Thymus (tissue), 11 donors: ENCODE results near the gene FHIT. TPM values are rescaled to one million over a fixed set of nuclear protein-coding genes. Genes with fewer than 3 reads are reported as not detected.
A peak's percentile ranks its signal among the peaks of the same experiment; 100 is the strongest.

Source experiments
- DNase-seq, 9 donors: peaks; one replicate each; pipeline ENCODE4 v3.0.0-alpha.2; 2013; ENCODE audit warnings: low spot score in 9 of 9, low read depth in 6 of 9, missing footprints in 1 of 9
- H3K27ac ChIP-seq, 2 donors: one replicate each; pipeline ENCODE4 v1.5.1; 2013; ENCODE audit warnings: control low read depth in 1 of 2, low read depth in 1 of 2, low read length in 1 of 2, mild to moderate bottlenecking in 1 of 2, moderate library complexity in 1 of 2
- H3K27me3 ChIP-seq, 2 donors: one replicate each; pipeline ENCODE4 v1.5.1; 2013; ENCODE audit warnings: low read length in 1 of 2; ENCODE audit not compliant: control insufficient read depth in 2 of 2, insufficient read depth in 1 of 2
- H3K36me3 ChIP-seq, 2 donors: one replicate each; pipeline ENCODE4 v1.5.1; 2013; ENCODE audit warnings: low read length in 1 of 2, mild to moderate bottlenecking in 1 of 2, moderate library complexity in 1 of 2; ENCODE audit not compliant: control insufficient read depth in 2 of 2, insufficient read depth in 2 of 2
- H3K4me1 ChIP-seq, 2 donors: one replicate each; pipeline ENCODE4 v1.5.1; 2013; ENCODE audit warnings: low read length in 2 of 2; ENCODE audit not compliant: control insufficient read depth in 2 of 2, insufficient read depth in 2 of 2
- H3K4me3 ChIP-seq, 2 donors: one replicate each; pipeline ENCODE4 v1.5.1; 2013; ENCODE audit warnings: low read length in 2 of 2, control low read depth in 1 of 2, mild to moderate bottlenecking in 1 of 2
- H3K9me3 ChIP-seq, 2 donors: one replicate each; pipeline ENCODE4 v1.5.1; 2013; ENCODE audit warnings: low read length in 1 of 2, mild to moderate bottlenecking in 1 of 2; ENCODE audit not compliant: control insufficient read depth in 2 of 2, insufficient read depth in 1 of 2
- WGBS: extraction: QIAGEN DNeasy Blood & Tissue Kit; methylation state at CpG from one replicate; pipeline ENCODE4 v1.1.7; 2013; 5-methylcytosine and 5-hydroxymethylcytosine counted together
- polyA plus RNA-seq: library from polyadenylated mRNA; stranded (reverse); fragments of 200-250 nt; gene quantifications from one replicate; pipeline ENCODE4 v1.2.3, GENCODE V29; 2013
- total RNA-seq: library from RNA; stranded (reverse); fragments of 120-200 nt; gene quantifications from one replicate; pipeline ENCODE4 v1.2.4, GENCODE V29; 2013
- donor health status: healthy.

FHIT gene
- total and polyA plus RNA-seq, 2 donors: 9.2 to 13.2 TPM

GRCh38 chr3:60199306-60199705 is 1051.9 kb downstream of the FHIT start:
- DNase-seq: no peak
- H3K4me1 ChIP-seq: peaks cover 0 to 2% of the 10 kb centered on the region in 2 donors
- no peaks in the 10 kb centered on the region for H3K36me3 ChIP-seq
- H3K27me3 ChIP-seq: no peaks in the 10 kb centered on the region
- WGBS: 0% methylated on average over 1 of the region's 1 CpG
- H3K27ac ChIP-seq: no peak overlapping the region
- no peak overlapping the region for H3K4me3 ChIP-seq
- H3K9me3 ChIP-seq: no peaks in the 10 kb centered on the region

GRCh38 chr3:60198179-60198720 is 1053.0 kb downstream of the FHIT start:
- H3K4me3 ChIP-seq: no peak overlapping the region
- no peaks in the 10 kb centered on the region for H3K27me3 ChIP-seq
- 96% methylated on average over 5 of the region's 5 CpGs for WGBS
- peaks cover 0 to 2% of the 10 kb centered on the region in 2 donors for H3K4me1 ChIP-seq
- no peak overlapping the region for H3K27ac ChIP-seq
- DNase-seq: no peak
- H3K9me3 ChIP-seq: no peaks in the 10 kb centered on the region
- H3K36me3 ChIP-seq: no peaks in the 10 kb centered on the region

GRCh38 chr3:60192297-60193114 is 1058.7 kb downstream of the FHIT start:
- H3K4me1 ChIP-seq: peaks cover 4 to 5% of the 10 kb centered on the region in 2 donors
- no peaks in the 10 kb centered on the region for H3K9me3 ChIP-seq
- H3K36me3 ChIP-seq: no peaks in the 10 kb centered on the region
- H3K4me3 ChIP-seq: no peak overlapping the region
- H3K27me3 ChIP-seq: no peaks in the 10 kb centered on the region
- WGBS: 83% methylated on average over 7 of the region's 7 CpGs
- DNase-seq: no peak
- H3K27ac ChIP-seq: no peak overlapping the region

- H3K36me3 ChIP-seq: no peaks in the 10 kb centered on the region
- no peak overlapping the region for H3K4me3 ChIP-seq
- DNase-seq: peak in 1 of 9 donors; percentile 20
- no peak overlapping the region for H3K27ac ChIP-seq
- no peaks in the 10 kb centered on the region for H3K27me3 ChIP-seq
- 81% methylated on average over 2 of the region's 2 CpGs for WGBS
- no peaks in the 10 kb centered on the region for H3K9me3 ChIP-seq
- peaks cover 4 to 5% of the 10 kb centered on the region in 2 donors for H3K4me1 ChIP-seq
Measured at GRCh38 chr3:60190073-60190472, 1061.2 kb downstream of the FHIT start.

GRCh38 chr3:60189304-60189703 is 1061.9 kb downstream of the FHIT start:
- Histone ChIP-seq H3K36me3 (no peaks in the 10 kb centered on the region), H3K4me3 (no peak overlapping the region), H3K4me1 (peaks cover 4 to 5% of the 10 kb centered on the region in 2 donors), H3K9me3 (no peaks in the 10 kb centered on the region), H3K27ac (no peak overlapping the region), H3K27me3 (no peaks in the 10 kb centered on the region)
- WGBS: 93% methylated on average over 3 of the region's 3 CpGs
- DNase-seq: peak in 1 of 9 donors; percentile 25

GRCh38 chr3:60188803-60189202 is 1062.4 kb downstream of the FHIT start:
- Histone ChIP-seq H3K4me1 (peaks cover 4 to 5% of the 10 kb centered on the region in 2 donors), H3K9me3 (no peaks in the 10 kb centered on the region), H3K27ac (peak overlapping the region in 1 of 2 donors; percentile 57), H3K27me3 (no peaks in the 10 kb centered on the region), H3K36me3 (no peaks in the 10 kb centered on the region), H3K4me3 (no peak overlapping the region)
- DNase-seq: peak in 4 of 9 donors; percentile 3 to 37 (median 8)
- 63% methylated on average over 2 of the region's 2 CpGs for WGBS

GRCh38 chr3:60187343-60187742 is 1063.9 kb downstream of the FHIT start:
- no peak overlapping the region for H3K4me3 ChIP-seq
- 98% methylated on average over 4 of the region's 4 CpGs for WGBS
- no peak for DNase-seq
- H3K27ac ChIP-seq: no peak overlapping the region
- H3K9me3 ChIP-seq: no peaks in the 10 kb centered on the region
- no peaks in the 10 kb centered on the region for H3K27me3 ChIP-seq
- H3K4me1 ChIP-seq: peaks cover 4 to 5% of the 10 kb centered on the region in 2 donors
- no peaks in the 10 kb centered on the region for H3K36me3 ChIP-seq

- H3K9me3 ChIP-seq: no peaks in the 10 kb centered on the region
- WGBS: 94% methylated on average over 4 of the region's 4 CpGs
- H3K27ac ChIP-seq: no peak overlapping the region
- H3K36me3 ChIP-seq: no peaks in the 10 kb centered on the region
- DNase-seq: peak in 1 of 9 donors; percentile 16
- H3K27me3 ChIP-seq: no peaks in the 10 kb centered on the region
- H3K4me1 ChIP-seq: peaks cover 4 to 5% of the 10 kb centered on the region in 2 donors
- no peak overlapping the region for H3K4me3 ChIP-seq
Measured at GRCh38 chr3:60186359-60186758, 1064.9 kb downstream of the FHIT start.

- H3K4me3 ChIP-seq: no peak overlapping the region
- peaks cover 4 to 5% of the 10 kb centered on the region in 2 donors for H3K4me1 ChIP-seq
- no peaks in the 10 kb centered on the region for H3K27me3 ChIP-seq
- H3K9me3 ChIP-seq: no peaks in the 10 kb centered on the region
- 97% methylated on average over 3 of the region's 3 CpGs for WGBS
- no peaks in the 10 kb centered on the region for H3K36me3 ChIP-seq
- no peak for DNase-seq
- H3K27ac ChIP-seq: no peak overlapping the region
Measured at GRCh38 chr3:60185161-60185560, 1066.1 kb downstream of the FHIT start.
